ENCODE results near the gene SEMA4D.

The SEMA4D gene

DNA sequence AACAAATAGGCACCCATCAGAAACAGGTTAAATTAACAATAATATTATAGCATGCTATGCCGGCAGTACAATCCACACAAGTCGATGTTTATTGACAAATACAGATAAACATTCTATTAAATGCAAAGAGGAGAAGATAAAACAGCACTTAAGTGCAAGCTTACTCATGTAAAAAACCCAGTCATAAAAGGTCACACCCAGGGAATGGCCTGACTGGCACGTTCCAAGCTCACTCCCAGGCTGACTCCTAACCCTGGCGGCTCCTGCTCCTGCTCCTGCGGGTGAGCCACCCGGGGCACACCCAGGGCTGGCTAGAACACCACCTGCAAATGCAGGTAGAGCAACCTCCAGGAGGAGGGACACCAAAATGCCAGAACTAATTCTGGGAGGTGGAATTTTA lies 66.9 kb downstream of the SEMA4D start:
- DNase-seq (ENCODE audit: low spot score): no peak

GRCh38 chr9:89428901-89429890 lies 68.7 kb downstream of the SEMA4D start:
- DNase-seq (ENCODE audit: low spot score): peak; percentile 73

DNA sequence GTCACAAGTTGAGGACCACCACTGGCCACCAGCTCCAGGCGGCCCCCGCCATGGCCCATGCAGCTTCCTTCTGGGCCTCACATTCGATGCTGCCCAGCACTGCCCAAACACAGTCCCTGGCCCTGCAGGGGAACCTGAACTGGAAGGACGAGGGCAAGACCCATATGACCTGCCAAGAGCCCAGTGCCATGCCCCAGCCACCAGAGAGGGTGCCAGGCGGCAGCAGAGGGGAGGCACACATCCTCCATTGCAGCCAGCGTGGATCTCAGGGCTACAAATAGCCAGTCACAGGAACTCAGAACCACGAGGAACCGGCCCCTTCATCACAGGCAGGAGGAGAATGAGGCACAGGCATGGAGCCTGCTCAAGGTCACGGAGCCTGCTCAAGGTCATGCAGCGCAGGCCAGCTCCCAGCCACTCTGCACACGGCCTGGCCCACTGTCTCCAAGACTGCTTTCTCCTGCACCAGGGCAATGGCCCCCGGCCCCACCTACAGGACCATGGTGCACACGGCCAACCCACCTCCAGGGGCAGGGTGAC lies 69.6 kb downstream of the SEMA4D start:
- DNase-seq (ENCODE audit: low spot score): no peak

DNA sequence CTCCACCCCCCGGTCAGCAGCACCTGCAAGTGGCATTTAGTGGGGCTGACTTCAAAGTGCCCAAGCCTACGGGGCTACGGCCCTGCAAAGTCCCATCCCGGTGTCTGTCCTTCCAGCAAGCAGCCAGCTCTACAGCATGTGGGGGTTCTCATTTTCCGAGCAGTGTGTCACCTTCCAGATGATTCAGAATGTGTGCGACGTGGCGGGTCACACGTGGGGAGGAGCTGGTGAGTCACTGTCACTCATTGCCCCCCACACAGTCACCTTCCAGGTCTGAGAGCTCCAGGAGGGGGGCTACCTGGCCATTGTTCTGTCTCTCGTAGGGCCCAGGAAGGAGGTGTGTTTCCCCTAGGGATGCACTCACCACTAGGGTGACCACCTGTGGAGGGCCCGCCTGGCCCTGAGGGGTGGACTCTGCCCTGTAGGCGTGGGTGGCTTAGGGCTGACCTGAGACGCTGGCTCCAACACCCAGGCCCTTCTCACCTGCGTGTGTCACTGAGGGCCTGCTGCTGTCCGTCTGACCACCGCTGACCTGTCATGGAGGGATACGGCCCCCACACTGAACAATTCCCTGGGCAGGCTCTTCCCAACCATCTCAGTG lies 70.2 kb downstream of the SEMA4D start:
- DNase-seq (ENCODE audit: low spot score): no peak

GRCh38 chr9:89426384-89426961 lies 71.4 kb downstream of the SEMA4D start:
- DNase-seq (ENCODE audit: low spot score): no peak

GRCh38 chr9:89425921-89426383 lies 72.0 kb downstream of the SEMA4D start:
- no peak for DNase-seq (ENCODE audit: low spot score)

- no peak for DNase-seq (ENCODE audit: low spot score)
These were observed 72.7 kb downstream of the SEMA4D start for GRCh38 chr9:89425024-89425805.

- no peak for DNase-seq (ENCODE audit: low spot score)
These were observed 75.5 kb downstream of the SEMA4D start for GRCh38 chr9:89422151-89422975.

DNA sequence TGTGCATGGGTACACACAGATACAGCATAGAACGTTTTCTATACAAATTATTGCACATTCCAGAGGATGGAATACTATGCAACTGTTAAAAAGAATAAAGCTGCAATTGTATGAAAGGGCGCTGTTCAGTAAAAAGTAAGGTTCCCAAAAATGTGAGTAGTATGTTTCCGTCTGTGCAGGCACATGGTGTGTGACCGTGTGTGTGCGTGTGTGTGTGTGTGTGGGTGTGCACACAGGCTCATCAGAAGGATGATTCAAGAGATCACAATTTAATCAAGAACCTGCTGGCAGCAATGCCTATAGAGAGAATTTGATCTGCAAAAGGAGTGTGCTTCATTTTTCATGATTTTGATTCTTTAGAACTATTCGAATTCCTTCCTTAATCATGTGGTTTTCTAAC lies 76.3 kb downstream of the SEMA4D start:
- DNase-seq (ENCODE audit: low spot score): no peak

DNA sequence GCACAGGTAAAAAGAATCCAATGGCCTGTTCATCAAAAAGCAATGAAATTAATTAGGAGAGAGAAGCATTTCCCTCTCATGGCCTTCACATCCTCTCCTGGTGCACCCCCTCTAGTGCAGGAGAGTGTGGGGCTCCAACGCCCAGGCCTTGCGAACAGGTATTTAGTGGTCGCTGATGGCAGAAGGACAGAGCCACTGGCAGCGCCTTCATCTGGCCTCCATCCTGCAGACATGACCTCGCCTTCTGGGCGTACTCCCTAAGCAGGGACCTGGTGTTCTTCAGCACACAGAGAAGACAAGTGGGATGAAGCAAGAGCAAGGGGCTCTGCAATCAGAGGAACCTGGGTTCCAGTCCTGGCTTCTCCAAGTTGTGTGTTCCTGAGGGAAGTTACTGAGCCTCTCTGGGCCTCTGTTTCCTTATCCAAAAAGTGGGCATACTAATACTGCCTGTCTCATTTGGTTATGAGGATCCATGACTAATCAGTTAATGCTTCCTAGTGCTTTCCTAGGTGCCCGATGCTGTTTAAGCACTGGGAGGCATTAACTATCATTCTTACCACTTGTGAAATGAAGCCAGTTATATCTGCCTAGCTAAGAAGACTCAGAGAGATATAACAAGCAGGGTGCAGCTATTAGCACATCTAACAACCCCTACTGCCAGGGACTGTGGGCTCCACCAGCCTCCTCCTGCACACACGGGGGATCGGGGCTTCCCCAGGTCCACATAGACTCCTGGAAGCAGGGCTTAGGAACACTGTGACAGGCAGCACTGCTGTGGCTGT lies 77.3 kb downstream of the SEMA4D start:
- no peak for DNase-seq (ENCODE audit: low spot score)

DNA sequence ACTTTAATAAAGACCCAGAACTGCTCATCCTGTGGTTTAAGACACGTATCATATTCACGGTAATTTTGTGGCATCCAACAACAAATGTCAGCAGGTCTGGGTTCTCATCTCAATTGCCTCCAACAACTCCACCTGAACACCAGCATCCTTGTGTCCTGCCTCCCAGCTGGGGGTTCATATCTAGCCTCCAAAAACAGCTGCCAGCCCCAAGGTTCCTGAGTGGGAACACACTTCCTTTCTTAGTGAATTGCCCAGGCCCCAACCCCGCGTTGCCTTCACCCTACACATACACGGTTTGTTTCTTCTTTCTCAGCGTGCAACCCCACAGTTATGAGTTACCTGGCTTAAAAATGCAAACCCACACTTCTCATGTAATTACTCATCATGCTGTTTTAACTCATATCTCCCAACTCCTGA lies 77.9 kb downstream of the SEMA4D start:
- no peak for DNase-seq (ENCODE audit: low spot score)

DNA sequence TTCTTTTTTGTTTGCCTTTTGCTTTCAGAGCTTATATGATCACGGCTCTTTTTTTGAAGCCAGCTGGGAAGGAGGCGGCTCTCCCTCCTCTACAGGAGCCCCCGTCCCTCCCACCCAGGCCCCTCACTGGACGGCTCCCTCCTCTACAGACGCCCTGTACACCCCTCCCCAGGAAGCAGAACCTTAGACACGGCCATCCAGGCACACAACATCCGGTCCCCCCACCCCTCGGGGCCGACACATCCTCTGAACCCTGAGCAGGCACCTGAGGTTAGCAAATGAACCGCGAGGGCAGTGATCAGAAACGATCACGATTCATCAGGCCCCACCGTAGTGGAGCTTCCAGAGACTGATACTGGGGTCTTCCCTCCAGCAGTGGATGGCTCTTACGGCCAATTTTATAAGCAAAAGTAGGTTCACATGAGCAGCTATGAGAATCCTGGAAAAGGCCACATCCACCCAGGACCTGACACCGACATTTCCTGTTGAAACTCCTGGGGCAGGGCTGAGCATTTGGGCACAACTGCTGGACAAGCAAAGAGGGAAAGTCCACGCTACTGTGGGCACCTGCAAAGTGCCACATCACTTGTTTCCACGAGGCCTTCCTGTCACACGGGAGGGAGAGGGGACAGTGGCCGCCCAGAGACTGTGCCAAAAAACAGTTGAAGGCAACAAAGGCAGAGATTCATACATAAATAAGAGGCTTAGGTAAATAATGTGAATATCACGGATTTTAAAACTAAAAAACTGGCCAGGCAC lies 78.9 kb downstream of the SEMA4D start:
- DNase-seq (ENCODE audit: low spot score): peak; percentile 78

- no peak for DNase-seq (ENCODE audit: low spot score)
These were observed 79.5 kb downstream of the SEMA4D start for GRCh38 chr9:89418474-89418845.

- no peak for DNase-seq (ENCODE audit: low spot score)
These were observed 80.0 kb downstream of the SEMA4D start for GRCh38 chr9:89417832-89418473.

GRCh38 chr9:89414670-89415324 lies 83.1 kb downstream of the SEMA4D start:
- DNase-seq (ENCODE audit: low spot score): no peak

DNA sequence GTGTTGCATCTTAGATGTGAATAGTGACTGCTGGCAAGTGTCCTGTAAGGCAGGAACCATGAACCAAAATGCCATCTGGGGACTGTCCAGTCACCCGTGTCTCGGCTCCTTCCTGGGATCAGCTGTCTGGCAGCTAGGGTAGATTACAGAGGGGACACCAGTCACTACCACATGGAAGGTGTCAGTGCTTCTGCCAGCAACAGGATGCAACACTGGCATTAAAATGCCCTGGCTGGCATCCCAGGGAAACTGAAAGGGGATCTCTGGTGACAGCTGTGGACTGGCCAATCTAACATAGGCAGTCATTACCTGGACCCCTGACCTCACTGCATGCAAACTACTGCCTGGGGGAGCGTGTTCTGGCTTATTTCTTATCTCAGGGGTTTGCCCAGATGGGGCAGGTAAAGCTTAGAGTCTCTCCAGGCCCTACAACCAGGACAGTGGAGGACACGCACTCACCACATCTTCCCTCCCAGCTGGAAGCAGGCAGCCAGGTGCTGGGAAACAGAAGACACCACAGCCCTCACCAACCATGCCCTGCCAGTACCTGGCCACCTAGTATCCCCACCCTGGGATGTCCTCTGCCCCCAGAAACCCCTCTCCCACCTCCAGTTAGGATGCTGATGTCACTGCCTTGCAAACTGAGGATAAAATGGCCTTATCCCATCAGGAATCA lies 83.8 kb downstream of the SEMA4D start:
- no peak for DNase-seq (ENCODE audit: low spot score)

- DNase-seq (ENCODE audit: low spot score): no peak
These were observed 85.0 kb downstream of the SEMA4D start for GRCh38 chr9:89412951-89413350.

GRCh38 chr9:89412541-89412940 lies 85.4 kb downstream of the SEMA4D start:
- no peak for DNase-seq (ENCODE audit: low spot score)
